Renal cortical epithelial cell (primary cell): Measurements from ENCODE around the gene CRK. TPM values are rescaled to one million over a fixed set of nuclear protein-coding genes. Genes with fewer than 3 reads are reported as not detected.
"Not testable (repeated sequence)": the region's sequence is repeated elsewhere in the genome, so short reads cannot be mapped to it uniquely, and the experiment has no call there.

Experiments
- DNase-seq: peaks from one replicate; pipeline ENCODE4 v3.0.0-alpha.2; 2011; ENCODE audit warnings: low read depth
- total RNA-seq: library from RNA; depleted of rRNA; stranded (reverse); fragments of >200 nt; gene quantifications from 2 replicates; pipeline ENCODE4 v1.2.3, GENCODE V29; 2014

CRK gene
- total RNA-seq, 1 donor from 2014 or later: 159 TPM

DNA sequence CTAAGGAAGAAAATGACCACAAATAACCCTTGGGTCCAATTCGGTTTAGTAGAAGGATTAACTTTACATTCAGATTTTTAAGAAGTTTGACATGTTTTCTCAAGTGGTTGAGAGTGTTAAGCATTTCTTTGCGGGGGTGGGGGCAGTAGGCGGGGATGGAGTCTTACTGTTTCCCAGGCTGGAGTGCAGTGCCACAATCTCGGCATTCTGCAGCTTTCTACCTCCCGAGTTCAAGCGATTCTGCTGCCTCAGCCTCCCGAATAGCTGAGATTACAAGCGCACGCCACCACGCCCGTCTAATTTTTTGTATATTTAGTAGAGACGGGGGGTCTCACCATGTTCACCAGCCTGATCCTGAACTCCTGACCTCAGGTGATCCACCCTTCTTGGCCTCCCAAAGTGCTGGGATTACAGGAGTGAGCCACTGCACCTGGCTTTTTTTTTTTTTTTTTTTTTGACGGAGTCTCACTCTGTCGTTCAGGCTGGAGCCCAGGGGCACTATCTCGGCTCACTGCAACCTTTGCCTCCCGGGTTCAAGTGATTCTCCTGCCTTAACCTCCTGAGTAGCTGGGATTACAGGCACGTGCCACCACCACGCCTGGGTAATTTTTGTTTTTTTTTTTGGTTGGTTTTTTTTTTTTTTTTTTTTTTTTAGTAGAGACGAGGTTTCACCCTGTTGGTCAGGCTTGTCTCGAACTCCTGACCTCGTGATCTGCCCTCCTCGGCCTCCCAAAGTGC, 68.4 kb downstream of the CRK start:
- DNase-seq: not testable (repeated sequence)

- not testable (repeated sequence) for DNase-seq
Observed at GRCh38 chr17:1386675-1387190, 69.3 kb downstream of the CRK start.

GRCh38 chr17:1386265-1386664, 69.8 kb downstream of the CRK start:
- DNase-seq: no peak

DNA sequence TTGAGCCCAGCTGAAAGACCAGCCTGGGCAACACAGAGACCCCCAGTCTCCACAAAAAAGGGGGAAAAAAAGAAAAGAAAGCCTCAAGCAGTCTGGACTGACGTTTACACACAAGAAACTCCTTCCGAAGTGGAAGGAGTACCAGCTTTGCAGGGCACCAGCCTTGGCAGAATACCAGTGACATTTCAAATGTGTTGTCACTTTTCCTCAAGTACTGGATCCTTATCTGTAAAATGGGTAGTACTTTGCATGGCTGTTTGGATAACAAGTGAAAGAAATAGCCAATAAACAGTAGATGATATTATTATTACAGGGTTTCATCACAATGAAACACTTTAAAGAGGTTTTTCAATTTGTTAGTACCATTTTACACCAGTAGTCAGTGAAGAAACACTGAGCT, 70.2 kb downstream of the CRK start:
- no peak for DNase-seq

DNA sequence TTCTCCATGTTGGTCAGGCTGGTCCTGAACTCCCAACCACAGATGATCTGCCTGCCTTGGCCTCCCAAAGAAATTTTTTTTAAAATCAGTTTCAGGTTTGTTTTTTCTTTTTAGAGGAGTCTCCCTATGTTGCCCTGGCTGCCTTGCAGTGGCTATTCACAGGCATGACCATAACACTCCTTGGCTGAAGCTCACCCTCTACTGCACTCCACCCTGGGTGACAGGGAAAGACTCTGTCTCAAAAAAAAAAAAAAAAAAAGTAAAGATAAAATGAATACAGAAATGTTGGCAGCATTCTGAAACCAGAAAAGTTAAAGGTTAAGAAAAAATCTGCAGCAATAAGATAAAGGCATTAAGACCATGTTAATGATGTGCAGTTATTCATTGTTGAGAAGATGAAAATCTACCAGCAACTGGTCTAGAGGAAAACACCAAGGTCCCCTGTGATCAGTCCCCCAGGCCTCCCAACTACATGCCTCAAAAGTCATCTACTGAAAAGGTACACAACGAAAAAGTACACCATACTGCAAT, 71.1 kb downstream of the CRK start:
- DNase-seq: no peak

GRCh38 chr17:1379930-1380313, 76.1 kb downstream of the CRK start:
- DNase-seq: no peak

GRCh38 chr17:1379208-1379929, 76.7 kb downstream of the CRK start:
- DNase-seq: no peak

DNA sequence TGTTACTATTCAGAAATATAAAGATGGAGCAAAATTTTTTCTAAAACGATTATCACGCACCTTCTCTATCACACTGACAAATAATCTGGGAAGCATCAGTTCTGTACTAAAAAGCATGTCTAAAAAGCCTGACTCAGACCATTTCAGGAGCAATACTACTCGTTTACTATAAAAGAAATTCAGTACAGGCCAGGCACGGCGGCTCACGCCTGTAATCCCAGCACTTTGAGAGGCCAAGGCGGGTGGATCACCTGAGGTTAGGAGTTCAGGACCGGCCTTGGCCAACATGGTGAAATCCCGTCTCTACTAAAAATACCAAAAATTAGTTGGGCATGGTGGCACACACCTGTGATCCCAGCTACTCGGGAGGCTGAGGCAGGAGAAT, 77.6 kb downstream of the CRK start:
- not testable (repeated sequence) for DNase-seq

DNA sequence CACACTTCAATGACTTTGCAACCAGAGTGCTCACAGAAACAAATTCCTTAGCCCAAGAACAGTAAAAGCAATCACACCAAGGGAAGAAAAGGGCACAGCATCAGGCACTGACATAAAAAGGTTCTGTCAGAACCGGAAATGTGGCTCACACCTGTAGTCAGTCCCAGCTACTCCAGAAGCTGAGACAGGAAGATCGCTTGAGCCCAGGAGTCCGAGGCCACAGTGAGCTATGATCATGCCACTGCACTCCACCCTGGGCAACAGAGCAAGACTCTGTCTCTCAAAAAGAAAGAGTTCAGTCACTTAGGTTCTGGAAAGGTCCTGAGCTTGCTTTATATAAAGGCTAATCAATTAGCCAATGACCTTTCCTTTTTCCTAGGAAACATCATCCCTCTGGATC, 78.7 kb downstream of the CRK start:
- DNase-seq: no peak

DNA sequence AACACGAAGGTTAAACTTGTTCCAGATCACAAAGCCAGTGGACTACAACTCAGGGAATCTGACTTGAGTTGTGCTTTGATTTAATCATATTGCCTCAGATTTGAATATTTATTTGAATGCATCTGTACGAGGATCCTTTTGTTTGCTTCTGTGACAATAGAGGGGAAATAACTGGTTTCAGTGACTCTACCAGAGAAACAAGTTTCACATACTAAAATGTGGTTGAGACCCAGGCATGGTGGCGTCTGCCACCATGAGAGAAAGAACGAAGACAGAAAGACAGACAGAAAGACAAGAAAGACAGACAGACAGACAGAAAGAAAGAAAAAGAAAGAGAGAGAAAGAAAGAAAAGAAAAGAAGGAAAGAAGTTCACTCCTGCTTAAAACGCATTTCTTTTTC, 80.0 kb downstream of the CRK start:
- DNase-seq: no peak

- DNase-seq: peak; percentile 55
Observed at GRCh38 chr17:1375615-1376014, 80.4 kb downstream of the CRK start.

DNA sequence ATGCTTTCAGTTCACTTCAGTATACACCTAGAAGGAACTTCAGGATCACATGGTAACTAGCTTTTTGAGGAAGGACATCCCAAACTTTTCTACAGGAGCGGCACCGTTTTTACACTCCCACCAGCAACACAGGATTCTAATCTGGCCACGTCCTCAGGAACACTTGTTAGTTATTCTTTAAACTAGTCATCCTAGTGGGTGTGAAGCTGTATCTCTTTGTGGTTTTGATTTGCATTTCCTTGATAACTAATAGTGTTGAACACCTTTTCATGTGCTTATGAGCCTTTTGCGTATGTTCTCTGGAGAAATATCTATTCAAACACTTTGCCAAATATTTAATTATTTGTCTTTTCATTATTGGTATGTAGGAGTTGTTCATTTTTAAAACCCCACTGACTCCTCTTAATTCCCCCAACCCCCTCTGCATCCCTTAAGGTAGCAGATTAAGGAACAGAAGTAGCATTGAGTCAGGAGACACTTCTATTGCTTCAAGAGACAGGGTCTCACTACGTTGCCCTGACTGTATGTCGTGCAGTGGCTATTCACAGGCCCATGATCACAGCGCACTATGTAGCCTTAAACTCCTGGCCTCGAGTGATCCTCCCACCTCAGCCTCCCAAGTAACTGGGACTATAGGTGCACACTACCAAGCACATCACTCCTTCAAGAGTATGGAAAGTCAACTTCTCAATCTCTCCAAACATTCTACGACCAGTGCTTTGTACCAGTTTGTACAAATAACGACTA, 81.4 kb downstream of the CRK start:
- DNase-seq: peak; percentile 67

GRCh38 chr17:1373707-1374237, 82.3 kb downstream of the CRK start:
- no peak for DNase-seq

GRCh38 chr17:1372618-1373017, 83.4 kb downstream of the CRK start:
- no peak for DNase-seq

GRCh38 chr17:1371893-1372590, 84.0 kb downstream of the CRK start:
- DNase-seq: no peak

Other genes starting within 250 kb of the CRK start
- gene BHLHA9, start 185.8 kb downstream of the CRK start, total RNA-seq: not detected in 2 replicates
- not detected in 2 replicates for gene TRARG1, start 176.6 kb downstream of the CRK start, total RNA-seq
- 615 and 1,023 TPM in 2 replicates for gene YWHAE, start 56.0 kb downstream of the CRK start, total RNA-seq
- gene MYO1C, start 36.5 kb upstream of the CRK start, total RNA-seq: 214 and 355 TPM in 2 replicates
- gene INPP5K, start 60.4 kb upstream of the CRK start, total RNA-seq: 26.5 and 42.2 TPM in 2 replicates
- 12.2 and 28.3 TPM in 2 replicates for gene PITPNA, start 106.6 kb upstream of the CRK start, total RNA-seq
- 8.9 and 33.1 TPM in 2 replicates for gene SLC43A2, start 172.6 kb upstream of the CRK start, total RNA-seq
- gene SCARF1, start 189.5 kb upstream of the CRK start, total RNA-seq: 0.55 and 1.6 TPM in 2 replicates
- 4.9 and 19.8 TPM in 2 replicates for gene RILP, start 193.6 kb upstream of the CRK start, total RNA-seq
- gene PRPF8, start 228.6 kb upstream of the CRK start, total RNA-seq: 55.7 and 166 TPM in 2 replicates